Endothelial cell of umbilical vein (primary cell): ENCODE data around the gene TEX44. TPM values are rescaled to one million over a fixed set of nuclear protein-coding genes. Genes with fewer than 3 reads are reported as not detected.

Source experiments
- BruUV-seq: library from RNA; stranded (reverse); fragments of 400-500 nt; replicated peaks from 2 replicates; lab custom pipeline; 2021; lab: Mats Ljungman, UMichigan
- CTCF ChIA-PET: fragments of 300-600, 350-600 bp; sonication (Branson Sonifier 250); formaldehyde crosslinking; loops from one replicate; lab custom pipeline; 2021; ENCODE audit warnings: antibody characterized with exemption, inconsistent platforms; lab: Charles Lee
- POLR2A ChIA-PET: fragments of 300-600, 350-600 bp; sonication (Branson Sonifier 250); formaldehyde crosslinking; loops from one replicate; lab custom pipeline; 2021; ENCODE audit warnings: antibody characterized with exemption, inconsistent platforms; lab: Charles Lee
- DNase-seq: peaks from one replicate; pipeline ENCODE4 v3.0.0-alpha.2; 2011; ENCODE audit warnings: low read depth, low spot score
- FAIRE-seq: peaks from 2 replicates; lab custom pipeline; 2011; peaks lifted over from hg19 to GRCh38; lab: Jason Lieb, UNC
- H2AFZ ChIP-seq: 2 replicates; pipeline ENCODE4 v1.6.0; 2012; ENCODE audit warnings: low read depth, low read length, control low read depth, inconsistent platforms
- H3K27ac ChIP-seq: 2 replicates; pipeline ENCODE4 v1.5.1; 2011; ENCODE audit warnings: low read depth, mild to moderate bottlenecking, control low read depth, low read length, moderate library complexity; ENCODE audit not compliant: insufficient read depth
- H3K27me3 ChIP-seq, 2 experiments: 2 replicates each; pipeline versions ENCODE4 v1.6.0 to v1.6.1; 2011; ENCODE audit warnings: low read length in 2 of 2, mixed read lengths in 1 of 2; ENCODE audit not compliant: control insufficient read depth in 2 of 2, insufficient read depth in 2 of 2
- H3K36me3 ChIP-seq, 2 experiments: 2 replicates in 1 of 2; 3 replicates in 1 of 2; pipeline ENCODE4 v1.5.1; 2011; ENCODE audit warnings: low read length in 2 of 2, mild to moderate bottlenecking in 1 of 2, moderate library complexity in 1 of 2; ENCODE audit not compliant: control insufficient read depth in 2 of 2, insufficient read depth in 2 of 2; ENCODE audit errors: extremely low read depth in 1 of 2
- H3K4me1 ChIP-seq: 3 replicates; pipeline ENCODE4 v1.5.1; 2011; ENCODE audit warnings: mild to moderate bottlenecking, low read length; ENCODE audit not compliant: control insufficient read depth, insufficient read depth; ENCODE audit errors: extremely low read depth
- H3K4me2 ChIP-seq: 2 replicates; pipeline ENCODE4 v1.6.1; 2011; ENCODE audit warnings: low read length, control low read depth, mixed read lengths; ENCODE audit not compliant: insufficient read depth
- H3K4me3 ChIP-seq, 3 experiments: fragments of 200-600 bp in 1 of 3; sonication (generic), shearing (Covaris generic) in 1 of 3; replicated peaks in 1 of 3; 2 replicates each; pipeline ENCODE4 v1.5.1; 2011 to 2016; ENCODE audit warnings: control low read depth in 3 of 3, low read length in 3 of 3, mild to moderate bottlenecking in 2 of 3, inconsistent platforms in 1 of 3, low read depth in 1 of 3, moderate library complexity in 1 of 3; ENCODE audit not compliant: insufficient read depth in 1 of 3
- H3K79me2 ChIP-seq: 2 replicates; pipeline ENCODE4 v1.6.0; 2012; ENCODE audit warnings: low read length, inconsistent platforms; ENCODE audit not compliant: control insufficient read depth, insufficient read depth
- H3K9ac ChIP-seq: replicated peaks from 2 replicates; pipeline ENCODE3; 2011; ENCODE audit warnings: low read length, control low read depth; ENCODE audit not compliant: insufficient read depth; ENCODE audit errors: extremely low read depth
- H3K9me1 ChIP-seq: replicated peaks from 3 replicates; pipeline ENCODE4 v1.6.0; 2011; ENCODE audit warnings: mild to moderate bottlenecking, low read length; ENCODE audit not compliant: control insufficient read depth, insufficient read depth; ENCODE audit errors: extremely low read depth
- H3K9me3 ChIP-seq: replicated peaks from 2 replicates; pipeline ENCODE4 v1.5.1; 2012; ENCODE audit warnings: low read length, inconsistent platforms; ENCODE audit not compliant: control insufficient read depth, insufficient read depth
- H4K20me1 ChIP-seq: replicated peaks from 2 replicates; pipeline ENCODE3; 2011; ENCODE audit warnings: mild to moderate bottlenecking, low read length; ENCODE audit not compliant: control insufficient read depth, insufficient read depth; ENCODE audit errors: extremely low read depth
- EZH2 ChIP-seq: IDR thresholded peaks from 2 replicates; pipeline ENCODE4 v1.6.1; 2012; ENCODE audit warnings: borderline replicate concordance, low read depth, mild to moderate bottlenecking, moderate library complexity, low read length, inconsistent platforms; ENCODE audit not compliant: severe bottlenecking
- MYC ChIP-seq: IDR thresholded peaks from one replicate; pipeline ENCODE4 v1.6.1; 2011; ENCODE audit warnings: mild to moderate bottlenecking, low read depth, low read length
- POLR2A ChIP-seq: IDR thresholded peaks from 2 replicates; pipeline ENCODE4 v1.6.1; 2012; ENCODE audit warnings: low read depth, mild to moderate bottlenecking, control low read depth, low read length
- POLR2AphosphoS5 ChIP-seq: IDR thresholded peaks from 2 replicates; pipeline ENCODE4 v1.6.1; 2012; ENCODE audit warnings: low read depth, mild to moderate bottlenecking, control low read depth, low read length, moderate library complexity; ENCODE audit not compliant: insufficient read depth
- dilution Hi-C: fragments of 300-500 bp; cut with MboI; formaldehyde crosslinking; loops from one replicate; pipeline ENCODE4 v1.15.0; 2019; ENCODE audit warnings: low sequenced_read_pairs; ENCODE audit not compliant: extremely low pct_ligation_motif_present
- intact Hi-C: fragments of 100-400 bp; cut with micrococcal nuclease; formaldehyde crosslinking; loops from one replicate; pipeline ENCODE4 v1.10.0; 2022
- polyA plus RNA-seq, 4 experiments: library from polyadenylated mRNA; depleted of rRNA in 3 of 4; stranded (reverse) in 3 of 4; unstranded in 1 of 4; fragments of >200 nt; gene quantifications; 2 replicates each; pipeline versions ENCODE4 v1.2.1 to v1.2.3, GENCODE V29; 2011 to 2012; ENCODE audit warnings: missing spikeins in 1 of 4
- total RNA-seq: library from RNA; stranded (reverse); gene quantifications from 2 replicates; pipeline ENCODE4 v1.2.3, GENCODE V29; 2021
- TF ChIP-seq, protein P1 (sequence below), 2 donors: IDR thresholded peaks; 1 replicate in 1 of 2; 2 replicates in 1 of 2; pipeline ENCODE4 v1.5.1; 2011; ENCODE audit warnings: low read length in 2 of 2, mild to moderate bottlenecking in 2 of 2, moderate library complexity in 2 of 2, control low read depth in 1 of 2, inconsistent platforms in 1 of 2, low read depth in 1 of 2; ENCODE audit not compliant: insufficient read depth in 1 of 2; ENCODE audit errors: extremely low read depth in 1 of 2
- TF ChIP-seq, protein P2 (sequence below): IDR thresholded peaks from 2 replicates; pipeline ENCODE4 v1.6.1; 2011; ENCODE audit not compliant: insufficient read depth, insufficient read length

The TEX44 gene
- total and polyA plus RNA-seq, 2 donors (not counting 3 experiments of a cell fraction or from before 2014, with no cell fraction given): not detected

DNA sequence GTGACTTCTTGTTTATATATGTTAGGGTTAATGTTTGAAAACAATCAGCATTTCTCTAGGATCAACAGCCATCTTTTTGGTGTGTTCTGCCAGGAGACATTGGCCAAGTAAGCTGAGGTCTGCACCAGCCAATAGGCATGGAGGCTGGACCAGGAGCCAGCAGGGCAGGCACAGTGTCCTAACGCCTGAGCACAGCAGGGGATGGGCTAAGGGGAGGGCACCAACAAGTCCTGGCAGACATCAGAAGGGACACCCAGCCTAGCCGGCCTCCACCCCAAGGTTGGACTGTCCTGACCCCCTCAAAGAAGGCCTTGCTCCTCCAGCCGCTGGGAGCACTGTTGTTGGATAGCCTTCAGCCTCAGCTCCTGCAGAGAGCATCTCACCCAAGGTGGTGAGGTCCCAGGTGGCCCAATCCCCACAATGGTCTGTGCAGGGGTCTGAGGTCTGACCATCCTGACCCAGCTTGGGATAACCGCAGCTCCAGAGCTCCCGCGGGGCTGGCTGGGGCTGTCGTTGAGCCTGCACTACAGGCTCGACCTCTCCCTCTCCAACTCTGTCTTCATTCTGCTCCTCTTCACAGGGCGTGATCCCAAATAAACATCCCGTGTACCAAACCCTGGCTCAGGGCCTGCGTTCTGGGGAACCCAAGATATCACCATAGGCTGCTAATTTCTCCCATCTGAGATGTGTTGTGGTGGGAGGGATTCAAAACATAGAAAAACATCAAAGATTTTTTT, 8.1 kb downstream of the TEX44 start:
- Histone ChIP-seq H3K4me3 (no peak overlapping the region), H3K27ac (no peak overlapping the region), H3K4me2 (no peak overlapping the region), H3K9me3 (no peaks in the 10 kb centered on the region), H3K4me1 (peaks cover 10% of the 10 kb centered on the region), H2AFZ (no peak overlapping the region), H3K27me3 (peaks cover 0 to 1% of the 10 kb centered on the region in 2 experiments), H3K9ac (no peak overlapping the region), H3K36me3 (no peaks in the 10 kb centered on the region), H3K9me1 (no peaks in the 10 kb centered on the region), H4K20me1 (no peaks in the 10 kb centered on the region), H3K79me2 (no peaks in the 10 kb centered on the region)
- BruUV-seq: no TSS peak
- intact Hi-C loops (loop anchor here (1.0 to 2.0 kb wide), 3 partner anchors 37 to 118 kb away; no protein-coding TSS in a partner anchor), dilution Hi-C loops (no loop called here)
- TF ChIP-seq, protein P1, sequence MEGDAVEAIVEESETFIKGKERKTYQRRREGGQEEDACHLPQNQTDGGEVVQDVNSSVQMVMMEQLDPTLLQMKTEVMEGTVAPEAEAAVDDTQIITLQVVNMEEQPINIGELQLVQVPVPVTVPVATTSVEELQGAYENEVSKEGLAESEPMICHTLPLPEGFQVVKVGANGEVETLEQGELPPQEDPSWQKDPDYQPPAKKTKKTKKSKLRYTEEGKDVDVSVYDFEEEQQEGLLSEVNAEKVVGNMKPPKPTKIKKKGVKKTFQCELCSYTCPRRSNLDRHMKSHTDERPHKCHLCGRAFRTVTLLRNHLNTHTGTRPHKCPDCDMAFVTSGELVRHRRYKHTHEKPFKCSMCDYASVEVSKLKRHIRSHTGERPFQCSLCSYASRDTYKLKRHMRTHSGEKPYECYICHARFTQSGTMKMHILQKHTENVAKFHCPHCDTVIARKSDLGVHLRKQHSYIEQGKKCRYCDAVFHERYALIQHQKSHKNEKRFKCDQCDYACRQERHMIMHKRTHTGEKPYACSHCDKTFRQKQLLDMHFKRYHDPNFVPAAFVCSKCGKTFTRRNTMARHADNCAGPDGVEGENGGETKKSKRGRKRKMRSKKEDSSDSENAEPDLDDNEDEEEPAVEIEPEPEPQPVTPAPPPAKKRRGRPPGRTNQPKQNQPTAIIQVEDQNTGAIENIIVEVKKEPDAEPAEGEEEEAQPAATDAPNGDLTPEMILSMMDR (IDR thresholded peaks at IDR 0.05; ENCODE audit: extremely low read depth in 1 of 2, insufficient read depth in 1 of 2, low read depth in 1 of 2, low read length in 2 of 2): no peak
- TF ChIP-seq, protein P2, sequence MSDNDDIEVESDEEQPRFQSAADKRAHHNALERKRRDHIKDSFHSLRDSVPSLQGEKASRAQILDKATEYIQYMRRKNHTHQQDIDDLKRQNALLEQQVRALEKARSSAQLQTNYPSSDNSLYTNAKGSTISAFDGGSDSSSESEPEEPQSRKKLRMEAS: no peak
- TF ChIP-seq POLR2A (no peak), EZH2 (no peak), POLR2AphosphoS5 (no peak), MYC (no peak)
- CTCF ChIA-PET: interaction anchor here (0.6 to 6.4 kb wide), 44 partner anchors 8 to 193 kb away, joined by 3 to 214 read pairs (median 5); partner anchors contain the start of genes NCL, NMUR1 and TEX44
- DNase-seq (no peak), FAIRE-seq (no peak)
- POLR2A ChIA-PET: no interaction called here
